Uterus (tissue), 4 donors: ENCODE results near the gene PRKAR1B. TPM values are rescaled to one million over a fixed set of nuclear protein-coding genes. Genes with fewer than 3 reads are reported as not detected.

Source experiments
- DNase-seq, 2 donors: peaks; one replicate each; pipeline ENCODE4 v3.0.0-alpha.2; 2019 to 2020
- H3K27ac ChIP-seq, 2 donors: fragments of 200-600 bp; sonication (generic); 1 replicate in 1 of 2; 2 replicates in 1 of 2; pipeline ENCODE4 v1.5.1; 2016 to 2018
- H3K27me3 ChIP-seq, 2 donors: fragments of 200-600 bp; sonication (generic); one replicate each; pipeline ENCODE4 v1.5.1; 2018 to 2019; ENCODE audit warnings: control low read depth in 1 of 2
- H3K36me3 ChIP-seq, 2 donors: fragments of 200-600 bp; sonication (generic); one replicate each; pipeline ENCODE4 v1.5.1; 2019; ENCODE audit warnings: control low read depth in 1 of 2
- H3K4me1 ChIP-seq, 2 donors: fragments of 200-600 bp; sonication (generic); one replicate each; pipeline ENCODE4 v1.5.1; 2018 to 2019; ENCODE audit warnings: control low read depth in 1 of 2
- H3K4me3 ChIP-seq, 2 donors: fragments of 200-600 bp; sonication (generic); 1 replicate in 1 of 2; 2 replicates in 1 of 2; pipeline ENCODE4 v1.5.1; 2018 to 2019; ENCODE audit warnings: mild to moderate bottlenecking in 1 of 2
- H3K9me3 ChIP-seq, 2 donors: fragments of 200-600 bp; sonication (generic); one replicate each; pipeline ENCODE4 v1.5.1; 2019; ENCODE audit warnings: control low read depth in 1 of 2
- POLR2A ChIP-seq, 2 donors: fragments of 450-650 bp; IDR thresholded peaks; one replicate each; pipeline ENCODE4 v1.6.1; 2016; ENCODE audit warnings: antibody characterized with exemption in 2 of 2, mild to moderate bottlenecking in 1 of 2, moderate library complexity in 1 of 2
- intact Hi-C: fragments of 100-400 bp; cut with DNase I; formaldehyde crosslinking; loops from one replicate; pipeline ENCODE4 v1.15.1; 2023; ENCODE audit warnings: low total_unique reads
- total RNA-seq, 4 donors: library from RNA; depleted of rRNA in 3 of 4; stranded (reverse); fragments of >200 nt in 3 of 4; gene quantifications; one replicate each; pipeline versions ENCODE4 v1.1.0 to v1.2.4, GENCODE V29; 2014 to 2023
- TF ChIP-seq, protein P1 (sequence below), 4 experiments: fragments of 200-600 bp in 2 of 4; fragments of 450-650 bp in 2 of 4; sonication (generic) in 2 of 4; IDR thresholded peaks; one replicate each; pipeline ENCODE4 v1.5.1; 2016 to 2019; ENCODE audit warnings: antibody characterized with exemption in 4 of 4, mild to moderate bottlenecking in 2 of 4, moderate library complexity in 1 of 4
- donor health status: DM: yes; HTN: yes; CAD: no.

The PRKAR1B gene
- total RNA-seq, 4 donors from 2014 or later: 1.0 to 45.2 (median 28.7) TPM

DNA sequence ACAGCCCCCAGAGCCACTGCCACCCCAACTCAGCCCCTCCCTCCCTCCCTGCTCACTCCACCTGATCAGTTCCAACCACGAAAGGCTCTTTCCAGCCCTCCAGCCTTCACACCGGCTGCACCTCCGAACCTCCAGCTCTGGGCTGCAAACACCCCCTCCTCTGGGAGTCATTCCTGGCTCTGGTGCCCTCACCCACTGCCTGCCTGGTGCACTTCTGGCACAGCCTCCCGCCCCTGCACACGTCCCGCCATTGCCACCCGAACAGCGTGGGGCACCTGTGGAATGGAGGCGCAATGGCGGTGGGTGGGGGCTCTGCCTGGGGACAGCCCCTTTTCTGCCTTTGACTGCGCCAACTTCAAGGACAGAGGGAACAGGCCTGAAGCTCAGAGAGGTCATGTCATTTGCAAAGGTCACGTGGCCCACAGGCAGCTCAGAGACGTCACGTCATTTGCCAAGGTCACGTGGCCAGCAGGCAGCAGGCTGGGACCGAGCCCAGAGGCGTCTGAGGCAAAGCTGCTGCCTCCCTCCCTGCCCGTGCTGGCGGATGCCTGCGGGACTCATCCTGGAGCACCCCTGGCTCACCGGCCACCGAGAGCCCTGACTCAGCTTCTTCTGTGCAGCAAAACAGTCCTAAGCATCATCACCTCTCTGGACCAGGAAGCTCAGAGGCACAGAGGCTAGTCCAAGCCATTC, 76.6 kb downstream of the PRKAR1B start:
- DNase-seq: peak in 1 of 2 donors; percentile 26
- Histone ChIP-seq H3K27ac (no peak overlapping the region), H3K4me3 (no peak overlapping the region), H3K27me3 (no peaks in the 10 kb centered on the region), H3K9me3 (no peaks in the 10 kb centered on the region), H3K36me3 (no peaks in the 10 kb centered on the region), H3K4me1 (no peaks in the 10 kb centered on the region)
- intact Hi-C loops: no loop called here
- no peak for TF ChIP-seq POLR2A (IDR thresholded peaks at IDR 0.05)
- TF ChIP-seq, protein P1, sequence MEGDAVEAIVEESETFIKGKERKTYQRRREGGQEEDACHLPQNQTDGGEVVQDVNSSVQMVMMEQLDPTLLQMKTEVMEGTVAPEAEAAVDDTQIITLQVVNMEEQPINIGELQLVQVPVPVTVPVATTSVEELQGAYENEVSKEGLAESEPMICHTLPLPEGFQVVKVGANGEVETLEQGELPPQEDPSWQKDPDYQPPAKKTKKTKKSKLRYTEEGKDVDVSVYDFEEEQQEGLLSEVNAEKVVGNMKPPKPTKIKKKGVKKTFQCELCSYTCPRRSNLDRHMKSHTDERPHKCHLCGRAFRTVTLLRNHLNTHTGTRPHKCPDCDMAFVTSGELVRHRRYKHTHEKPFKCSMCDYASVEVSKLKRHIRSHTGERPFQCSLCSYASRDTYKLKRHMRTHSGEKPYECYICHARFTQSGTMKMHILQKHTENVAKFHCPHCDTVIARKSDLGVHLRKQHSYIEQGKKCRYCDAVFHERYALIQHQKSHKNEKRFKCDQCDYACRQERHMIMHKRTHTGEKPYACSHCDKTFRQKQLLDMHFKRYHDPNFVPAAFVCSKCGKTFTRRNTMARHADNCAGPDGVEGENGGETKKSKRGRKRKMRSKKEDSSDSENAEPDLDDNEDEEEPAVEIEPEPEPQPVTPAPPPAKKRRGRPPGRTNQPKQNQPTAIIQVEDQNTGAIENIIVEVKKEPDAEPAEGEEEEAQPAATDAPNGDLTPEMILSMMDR (IDR thresholded peaks at IDR 0.05): no peak

DNA sequence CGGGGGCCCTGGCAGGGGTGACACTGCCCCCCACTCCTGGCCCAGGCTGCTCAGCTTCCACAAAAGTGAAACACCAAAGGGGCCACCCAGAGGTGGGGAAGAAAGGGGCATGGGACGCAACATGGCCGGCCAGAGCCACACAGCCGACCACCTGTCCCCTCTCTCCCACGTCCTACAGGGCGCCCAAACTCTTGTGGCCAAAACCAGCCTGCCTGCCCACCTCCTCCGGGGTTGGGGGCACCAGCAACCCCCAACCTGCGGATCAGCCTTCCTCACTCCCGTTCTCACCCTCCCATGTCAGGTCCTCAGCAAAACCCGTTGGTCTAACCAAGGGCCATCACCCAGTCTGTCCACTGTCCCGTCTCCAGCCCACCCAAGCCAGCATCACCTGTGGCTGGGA, 80.1 kb downstream of the PRKAR1B start:
- no peak for DNase-seq
- intact Hi-C loops: no loop called here

GRCh38 chr7:646487-646886, 80.6 kb downstream of the PRKAR1B start:
- intact Hi-C loops: no loop called here

More for the DNA sequence above, 80.1 kb downstream of the PRKAR1B start:
- H3K27ac ChIP-seq: no peak overlapping the region
- no peaks in the 10 kb centered on the region for H3K27me3 ChIP-seq
- no peak for TF ChIP-seq POLR2A (IDR thresholded peaks at IDR 0.05)
- TF ChIP-seq, protein P1 (IDR thresholded peaks at IDR 0.05): no peak
- H3K4me3 ChIP-seq: no peak overlapping the region
- no peaks in the 10 kb centered on the region for H3K4me1 ChIP-seq
- H3K9me3 ChIP-seq: no peaks in the 10 kb centered on the region
- H3K36me3 ChIP-seq: no peaks in the 10 kb centered on the region

GRCh38 chr7:645606-646005, 81.5 kb downstream of the PRKAR1B start:
- no peak overlapping the region for H3K4me3 ChIP-seq
- TF ChIP-seq POLR2A (IDR thresholded peaks at IDR 0.05): no peak
- TF ChIP-seq, protein P1 (IDR thresholded peaks at IDR 0.05): no peak
- no peaks in the 10 kb centered on the region for H3K4me1 ChIP-seq
- intact Hi-C loops: no loop called here
- H3K36me3 ChIP-seq: no peaks in the 10 kb centered on the region
- no peak overlapping the region for H3K27ac ChIP-seq
- no peak for DNase-seq
- H3K9me3 ChIP-seq: no peaks in the 10 kb centered on the region
- H3K27me3 ChIP-seq: no peaks in the 10 kb centered on the region

More at GRCh38 chr7:646487-646886, 80.6 kb downstream of the PRKAR1B start:
- Histone ChIP-seq H3K36me3 (no peaks in the 10 kb centered on the region), H3K4me1 (no peaks in the 10 kb centered on the region), H3K27me3 (no peaks in the 10 kb centered on the region), H3K9me3 (no peaks in the 10 kb centered on the region), H3K27ac (no peak overlapping the region), H3K4me3 (no peak overlapping the region)
- no peak for DNase-seq
- TF ChIP-seq, protein P1 (IDR thresholded peaks at IDR 0.05): no peak
- TF ChIP-seq POLR2A (IDR thresholded peaks at IDR 0.05): no peak

DNA sequence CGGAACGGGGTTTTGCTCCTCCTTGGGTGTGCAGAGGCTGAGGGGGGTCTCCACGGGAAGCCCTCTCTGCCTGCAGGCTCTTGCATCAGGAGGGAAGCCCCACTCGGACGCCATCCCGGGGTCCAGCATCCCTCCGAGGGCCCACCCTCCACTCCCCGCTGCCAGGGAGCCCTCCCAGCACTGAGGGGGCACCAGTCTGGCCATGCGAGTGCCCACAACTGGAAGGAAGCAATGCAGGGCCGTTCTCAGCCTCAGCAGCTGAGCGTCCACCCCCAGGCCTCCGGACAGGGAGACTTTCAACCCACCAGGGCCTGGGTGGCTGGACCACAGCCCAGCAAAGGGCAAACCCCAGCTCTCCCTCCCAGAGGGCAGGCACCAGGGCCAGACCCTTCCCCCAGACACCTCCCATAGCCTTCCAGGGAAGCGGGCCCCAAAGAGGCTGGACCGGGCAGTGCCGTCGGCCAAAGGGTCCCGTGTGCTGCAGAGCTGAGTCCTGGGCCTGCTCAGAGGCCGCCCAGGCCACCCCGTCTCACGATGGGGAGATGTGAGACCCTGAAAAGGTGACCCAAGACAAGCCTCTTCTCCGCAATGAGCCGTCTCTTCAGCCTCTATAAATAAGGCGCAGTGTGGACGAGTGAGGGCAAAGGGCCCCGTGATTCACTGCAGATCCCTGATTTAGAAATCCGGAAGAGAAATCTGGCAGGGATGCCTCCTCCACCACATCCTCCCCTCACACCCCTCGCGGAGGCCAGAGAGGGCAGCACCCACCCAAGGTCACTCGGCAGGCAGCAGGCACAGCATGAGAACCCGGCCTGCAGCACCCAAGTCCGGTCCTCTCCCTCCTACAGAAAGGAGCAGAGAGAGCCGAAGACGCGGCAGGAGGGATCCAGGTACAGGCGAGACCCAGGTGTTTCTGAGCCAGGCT, 82.4 kb downstream of the PRKAR1B start:
- DNase-seq: no peak
- Histone ChIP-seq H3K27ac (no peak overlapping the region), H3K4me1 (no peaks in the 10 kb centered on the region), H3K4me3 (no peak overlapping the region), H3K27me3 (no peaks in the 10 kb centered on the region), H3K36me3 (no peaks in the 10 kb centered on the region), H3K9me3 (no peaks in the 10 kb centered on the region)
- no peak for TF ChIP-seq POLR2A (IDR thresholded peaks at IDR 0.05)
- TF ChIP-seq, protein P1 (IDR thresholded peaks at IDR 0.05): no peak
- intact Hi-C loops: no loop called here
